Gastrocnemius medialis (tissue), 4 donors: ENCODE data around the gene DDR1. TPM values are rescaled to one million over a fixed set of nuclear protein-coding genes. Genes with fewer than 3 reads are reported as not detected.

Source experiments
- ATAC-seq, 2 donors: fragments of 150-250 bp; one replicate each; pipeline ENCODE4 v1.9.1; 2016
- DNase-seq, 2 donors: peaks; one replicate each; pipeline ENCODE4 v3.0.0-alpha.2; 2019
- H3K27ac ChIP-seq, 4 donors: fragments of 200-600 bp; sonication (generic); 1 replicate in 1 of 4; 2 replicates in 3 of 4; pipeline ENCODE4 v1.5.1; 2016 to 2018; ENCODE audit warnings: mild to moderate bottlenecking in 2 of 4, moderate library complexity in 1 of 4
- H3K27me3 ChIP-seq, 3 donors: fragments of 200-600 bp; sonication (generic) in 2 of 3; 1 replicate in 1 of 3; 2 replicates in 2 of 3; pipeline versions ENCODE4 v1.5.1 to v1.6.0; 2016 to 2019; ENCODE audit warnings: mild to moderate bottlenecking in 1 of 3, moderate library complexity in 1 of 3
- H3K36me3 ChIP-seq, 2 donors: fragments of 200-600 bp; sonication (generic) in 1 of 2; one replicate each; pipeline ENCODE4 v1.5.1; 2017 to 2018
- H3K4me1 ChIP-seq, 2 donors: fragments of 200-600 bp; sonication (generic) in 1 of 2; one replicate each; pipeline ENCODE4 v1.5.1; 2016 to 2017; ENCODE audit warnings: mild to moderate bottlenecking in 2 of 2
- H3K4me3 ChIP-seq, 4 donors: fragments of 200-600 bp; sonication (generic) in 3 of 4; 1 replicate in 1 of 4; 2 replicates in 3 of 4; pipeline ENCODE4 v1.5.1; 2016 to 2019; ENCODE audit warnings: mild to moderate bottlenecking in 2 of 4
- H3K9me3 ChIP-seq, 3 donors: fragments of 200-600 bp; sonication (generic) in 2 of 3; 1 replicate in 1 of 3; 2 replicates in 2 of 3; pipeline ENCODE4 v1.5.1; 2016 to 2019
- POLR2A ChIP-seq, 2 donors: fragments of 450-650 bp; IDR thresholded peaks; one replicate each; pipeline ENCODE4 v1.6.1; 2017; ENCODE audit warnings: antibody characterized with exemption in 2 of 2, mild to moderate bottlenecking in 2 of 2, moderate library complexity in 2 of 2
- in situ Hi-C, 4 donors: fragments of 200-750 bp; cut with MboI; loops; one replicate each; pipeline versions ENCODE4 v1.15.0 to v1.8.0; 2017; ENCODE audit warnings: low sequenced_read_pairs in 4 of 4
- intact Hi-C: fragments of 100-400 bp; cut with DNase I; formaldehyde crosslinking; loops from one replicate; pipeline ENCODE4 v1.15.1; 2023; ENCODE audit warnings: low total_unique reads
- total RNA-seq, 4 donors: library from RNA; depleted of rRNA; stranded (reverse); fragments of >200 nt; gene quantifications; one replicate each; pipeline versions ENCODE4 v1.1.0 to v1.2.3, GENCODE V29; 2016
- TF ChIP-seq, protein P1 (sequence below), 5 experiments: fragments of 450-650 bp in 3 of 5; fragments of 200-600 bp in 2 of 5; sonication (generic) in 2 of 5; IDR thresholded peaks in 4 of 5; conservative IDR thresholded peaks in 1 of 5; 1 replicate in 4 of 5; 2 replicates in 1 of 5; pipeline ENCODE4 v1.5.1; 2016 to 2019; ENCODE audit warnings: antibody characterized with exemption in 5 of 5, mild to moderate bottlenecking in 3 of 5, moderate library complexity in 3 of 5

Gene DDR1
- total RNA-seq, 4 donors from 2014 or later, result 20.0 to 62.2 (median 59.3) TPM

GRCh38 chr6:30836957-30837356, 47.4 kb upstream of the DDR1 start:
- ATAC-seq (no peak), DNase-seq (no peak)
- Histone ChIP-seq H3K4me3 (no peak overlapping the region), H3K36me3 (no peaks in the 10 kb centered on the region), H3K9me3 (no peaks in the 10 kb centered on the region), H3K27ac (peak overlapping the region; percentile 9 to 63 (median 50)), H3K27me3 (no peaks in the 10 kb centered on the region), H3K4me1 (peaks cover 19 to 23% of the 10 kb centered on the region in 2 donors)
- intact Hi-C loops, result no loop called here
- TF ChIP-seq, protein P1, sequence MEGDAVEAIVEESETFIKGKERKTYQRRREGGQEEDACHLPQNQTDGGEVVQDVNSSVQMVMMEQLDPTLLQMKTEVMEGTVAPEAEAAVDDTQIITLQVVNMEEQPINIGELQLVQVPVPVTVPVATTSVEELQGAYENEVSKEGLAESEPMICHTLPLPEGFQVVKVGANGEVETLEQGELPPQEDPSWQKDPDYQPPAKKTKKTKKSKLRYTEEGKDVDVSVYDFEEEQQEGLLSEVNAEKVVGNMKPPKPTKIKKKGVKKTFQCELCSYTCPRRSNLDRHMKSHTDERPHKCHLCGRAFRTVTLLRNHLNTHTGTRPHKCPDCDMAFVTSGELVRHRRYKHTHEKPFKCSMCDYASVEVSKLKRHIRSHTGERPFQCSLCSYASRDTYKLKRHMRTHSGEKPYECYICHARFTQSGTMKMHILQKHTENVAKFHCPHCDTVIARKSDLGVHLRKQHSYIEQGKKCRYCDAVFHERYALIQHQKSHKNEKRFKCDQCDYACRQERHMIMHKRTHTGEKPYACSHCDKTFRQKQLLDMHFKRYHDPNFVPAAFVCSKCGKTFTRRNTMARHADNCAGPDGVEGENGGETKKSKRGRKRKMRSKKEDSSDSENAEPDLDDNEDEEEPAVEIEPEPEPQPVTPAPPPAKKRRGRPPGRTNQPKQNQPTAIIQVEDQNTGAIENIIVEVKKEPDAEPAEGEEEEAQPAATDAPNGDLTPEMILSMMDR (IDR thresholded peaks at IDR 0.05 in 4 of 5, conservative IDR thresholded peaks at IDR 0.05 in 1 of 5), result no peak
- TF ChIP-seq POLR2A (IDR thresholded peaks at IDR 0.05), result no peak
- in situ Hi-C loops, result no loop called here

DNA sequence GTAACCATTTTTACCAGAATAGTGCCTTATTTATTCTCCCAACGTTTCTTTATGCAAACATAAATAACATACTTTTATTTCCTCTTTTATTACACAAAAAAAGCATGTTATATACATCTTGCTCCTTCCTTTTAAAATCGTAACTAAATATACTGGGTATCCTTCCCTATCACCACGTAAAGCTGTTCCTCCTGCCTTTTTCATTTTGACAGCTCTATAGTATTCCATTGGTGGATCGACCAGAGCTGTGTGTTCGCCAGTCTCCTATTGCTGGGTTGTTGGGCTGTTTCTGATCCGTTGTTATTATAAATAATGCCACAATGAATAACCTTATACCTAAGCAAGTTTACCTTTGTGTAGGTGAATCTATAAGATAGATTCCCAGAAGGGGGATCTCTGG, 46.9 kb upstream of the DDR1 start:
- Histone ChIP-seq H3K9me3 (no peaks in the 10 kb centered on the region), H3K27ac (peak overlapping the region in 3 of 4 donors; percentile 43 to 63 (median 57)), H3K4me3 (no peak overlapping the region), H3K36me3 (no peaks in the 10 kb centered on the region), H3K4me1 (peaks cover 19 to 23% of the 10 kb centered on the region in 2 donors), H3K27me3 (no peaks in the 10 kb centered on the region)
- ATAC-seq, result no peak
- DNase-seq, result no peak
- TF ChIP-seq, protein P1 (IDR thresholded peaks at IDR 0.05 in 4 of 5, conservative IDR thresholded peaks at IDR 0.05 in 1 of 5), result no peak
- TF ChIP-seq POLR2A (IDR thresholded peaks at IDR 0.05), result no peak
- in situ Hi-C loops (no loop called here), intact Hi-C loops (no loop called here)

- Histone ChIP-seq H3K9me3 (no peaks in the 10 kb centered on the region), H3K4me1 (peaks cover 19 to 23% of the 10 kb centered on the region in 2 donors), H3K27me3 (no peaks in the 10 kb centered on the region), H3K4me3 (no peak overlapping the region), H3K36me3 (no peaks in the 10 kb centered on the region), H3K27ac (no peak overlapping the region)
- in situ Hi-C loops, result no loop called here
- no peak for DNase-seq
- ATAC-seq, result peak in 1 of 2 donors; percentile 41
- intact Hi-C loops, result no loop called here
- no peak for TF ChIP-seq POLR2A (IDR thresholded peaks at IDR 0.05)
- TF ChIP-seq, protein P1 (IDR thresholded peaks at IDR 0.05 in 4 of 5, conservative IDR thresholded peaks at IDR 0.05 in 1 of 5), result no peak
Measured at GRCh38 chr6:30837870-30838269, 46.4 kb upstream of the DDR1 start.

- Histone ChIP-seq H3K36me3 (no peaks in the 10 kb centered on the region), H3K9me3 (no peaks in the 10 kb centered on the region), H3K4me3 (no peak overlapping the region), H3K4me1 (peaks cover 19 to 23% of the 10 kb centered on the region in 2 donors), H3K27me3 (no peaks in the 10 kb centered on the region), H3K27ac (no peak overlapping the region)
- DNase-seq (no peak), ATAC-seq (no peak)
- TF ChIP-seq POLR2A (IDR thresholded peaks at IDR 0.05), result no peak
- TF ChIP-seq, protein P1 (IDR thresholded peaks at IDR 0.05 in 4 of 5, conservative IDR thresholded peaks at IDR 0.05 in 1 of 5), result no peak
- in situ Hi-C loops (no loop called here), intact Hi-C loops (no loop called here)
Measured at GRCh38 chr6:30839671-30840070, 44.6 kb upstream of the DDR1 start.
